ENCODE data around the gene SYNC.
"Not testable (repeated sequence)": the region's sequence is repeated elsewhere in the genome, so short reads cannot be mapped to it uniquely, and the experiment has no call there.

The SYNC gene

DNA sequence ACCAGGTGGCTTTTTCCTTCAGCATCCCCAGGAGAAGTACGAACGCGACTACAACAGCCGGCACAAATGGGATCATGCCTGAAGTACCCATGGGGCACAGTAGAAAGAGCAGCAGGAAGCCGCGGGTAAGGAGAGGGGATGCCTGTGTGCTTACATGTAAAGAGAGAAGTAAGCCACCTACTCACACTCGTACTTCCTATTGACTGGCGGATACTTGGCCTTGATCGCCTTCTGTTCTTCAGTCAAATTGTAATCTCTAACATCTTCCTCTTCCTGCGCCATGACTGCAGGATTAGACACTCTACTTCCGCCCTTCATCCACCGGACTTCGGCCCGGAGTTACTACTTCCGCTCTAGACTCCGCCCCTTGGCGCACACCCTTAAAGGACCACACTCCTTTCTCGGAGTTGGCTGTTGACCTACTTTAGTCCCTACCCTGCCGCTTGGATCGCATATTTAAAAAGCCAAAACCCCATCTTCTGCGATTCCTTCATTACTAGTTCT lies 52.3 kb downstream of the SYNC start, which contains the start of gene ZBTB8OS:
Gene ZBTB8OS, minus strand, starts transcription at position 303 of the 504 bp plus-strand sequence. Its CDS starts 21 bp downstream, at position 282.
- DNase-seq = peak; percentile 91
- peak within 1 kb of the TSS; percentile 100 for H3K27ac ChIP-seq
- H3K36me3 ChIP-seq (replicated peaks) = peaks cover 17% of the 10 kb centered on the region
- TF ChIP-seq, protein P1, sequence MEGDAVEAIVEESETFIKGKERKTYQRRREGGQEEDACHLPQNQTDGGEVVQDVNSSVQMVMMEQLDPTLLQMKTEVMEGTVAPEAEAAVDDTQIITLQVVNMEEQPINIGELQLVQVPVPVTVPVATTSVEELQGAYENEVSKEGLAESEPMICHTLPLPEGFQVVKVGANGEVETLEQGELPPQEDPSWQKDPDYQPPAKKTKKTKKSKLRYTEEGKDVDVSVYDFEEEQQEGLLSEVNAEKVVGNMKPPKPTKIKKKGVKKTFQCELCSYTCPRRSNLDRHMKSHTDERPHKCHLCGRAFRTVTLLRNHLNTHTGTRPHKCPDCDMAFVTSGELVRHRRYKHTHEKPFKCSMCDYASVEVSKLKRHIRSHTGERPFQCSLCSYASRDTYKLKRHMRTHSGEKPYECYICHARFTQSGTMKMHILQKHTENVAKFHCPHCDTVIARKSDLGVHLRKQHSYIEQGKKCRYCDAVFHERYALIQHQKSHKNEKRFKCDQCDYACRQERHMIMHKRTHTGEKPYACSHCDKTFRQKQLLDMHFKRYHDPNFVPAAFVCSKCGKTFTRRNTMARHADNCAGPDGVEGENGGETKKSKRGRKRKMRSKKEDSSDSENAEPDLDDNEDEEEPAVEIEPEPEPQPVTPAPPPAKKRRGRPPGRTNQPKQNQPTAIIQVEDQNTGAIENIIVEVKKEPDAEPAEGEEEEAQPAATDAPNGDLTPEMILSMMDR (IDR thresholded peaks at IDR 0.05; ENCODE audit: low read depth, low read length, missing control alignments) = no peak
- in situ Hi-C loops (cut with HindIII; ENCODE audit: low pct_ligation_motif_present, low sequenced_read_pairs) = no loop called here
- peak within 1 kb of the TSS; percentile 92 for H3K4me3 ChIP-seq (ENCODE audit: low read depth, low read length)
- H3K27me3 ChIP-seq (replicated peaks) = no peaks in the 10 kb centered on the region

DNA sequence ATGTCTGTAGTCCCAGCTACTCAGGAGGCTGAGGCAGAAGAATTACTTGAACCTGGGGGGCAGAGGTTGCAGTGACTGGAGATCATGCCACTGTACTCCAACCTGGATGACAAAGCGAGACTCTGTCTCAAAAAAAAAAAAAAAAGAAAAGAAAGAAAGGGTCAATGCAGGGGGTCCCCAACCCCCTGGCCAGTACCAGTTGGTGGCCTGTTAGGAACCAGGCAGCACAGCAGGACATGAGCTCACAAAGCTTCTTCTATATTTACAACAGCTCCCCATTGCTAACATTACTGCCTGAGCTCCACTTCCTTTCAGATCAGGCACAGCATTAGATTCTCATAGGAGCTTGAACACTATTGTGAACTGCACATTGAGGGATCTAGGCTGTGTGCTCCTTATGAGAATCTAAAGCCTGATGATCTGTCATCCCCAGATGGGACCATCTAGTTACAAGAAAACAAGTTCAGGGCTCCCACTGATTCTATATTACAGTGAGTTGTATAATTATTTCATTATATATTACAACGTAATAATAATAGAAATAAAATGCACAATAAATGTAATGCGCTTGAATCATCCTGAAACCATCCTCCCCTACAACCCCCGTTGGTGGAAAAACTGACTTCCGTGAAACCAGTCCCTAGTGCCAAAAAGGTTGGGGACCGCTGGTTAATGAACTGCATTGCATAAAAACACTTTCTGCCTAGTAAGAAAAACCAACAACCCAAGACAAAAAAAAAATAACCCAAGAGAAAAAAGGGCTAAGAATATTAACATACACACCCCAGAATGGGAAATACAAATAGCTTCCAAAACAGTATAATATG lies 55.0 kb downstream of the SYNC start:
- Histone ChIP-seq H3K27ac (no peak overlapping the region), H3K27me3 (replicated peaks) (no peaks in the 10 kb centered on the region), H3K4me3 (ENCODE audit: low read depth, low read length) (no peak overlapping the region), H3K36me3 (replicated peaks) (peaks cover under 1% of the 10 kb centered on the region)
- TF ChIP-seq, protein P1 (IDR thresholded peaks at IDR 0.05; ENCODE audit: low read depth, low read length, missing control alignments) = no peak
- in situ Hi-C loops (cut with HindIII; ENCODE audit: low pct_ligation_motif_present, low sequenced_read_pairs) = no loop called here
- DNase-seq = no peak

DNA sequence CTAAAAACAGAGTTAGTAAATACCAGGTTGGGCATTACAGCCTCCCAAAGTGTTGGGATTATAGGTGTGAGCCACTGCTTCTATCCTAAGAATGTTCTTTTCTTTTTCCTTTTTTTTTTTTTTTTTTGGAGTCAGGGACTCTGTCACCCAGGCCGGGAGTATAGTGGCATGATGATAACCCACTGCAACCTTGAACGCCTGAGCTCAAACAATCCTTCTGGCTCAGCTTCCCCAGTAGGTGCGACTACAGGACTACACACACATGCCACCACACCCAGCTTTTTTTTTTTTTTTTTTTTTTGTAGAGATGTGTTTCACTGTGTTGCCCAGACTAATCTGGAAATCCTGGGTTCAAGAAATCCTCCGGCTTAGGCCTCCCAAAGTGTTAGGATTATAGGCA lies 58.1 kb downstream of the SYNC start:
- Histone ChIP-seq H3K27me3 (replicated peaks) (no peaks in the 10 kb centered on the region), H3K4me3 (ENCODE audit: low read depth, low read length) (no peak overlapping the region), H3K36me3 (replicated peaks) (no peaks in the 10 kb centered on the region), H3K27ac (no peak overlapping the region)
- in situ Hi-C loops (cut with HindIII; ENCODE audit: low pct_ligation_motif_present, low sequenced_read_pairs) = no loop called here
- TF ChIP-seq, protein P1 (IDR thresholded peaks at IDR 0.05; ENCODE audit: low read depth, low read length, missing control alignments) = no peak
- no peak for DNase-seq

DNA sequence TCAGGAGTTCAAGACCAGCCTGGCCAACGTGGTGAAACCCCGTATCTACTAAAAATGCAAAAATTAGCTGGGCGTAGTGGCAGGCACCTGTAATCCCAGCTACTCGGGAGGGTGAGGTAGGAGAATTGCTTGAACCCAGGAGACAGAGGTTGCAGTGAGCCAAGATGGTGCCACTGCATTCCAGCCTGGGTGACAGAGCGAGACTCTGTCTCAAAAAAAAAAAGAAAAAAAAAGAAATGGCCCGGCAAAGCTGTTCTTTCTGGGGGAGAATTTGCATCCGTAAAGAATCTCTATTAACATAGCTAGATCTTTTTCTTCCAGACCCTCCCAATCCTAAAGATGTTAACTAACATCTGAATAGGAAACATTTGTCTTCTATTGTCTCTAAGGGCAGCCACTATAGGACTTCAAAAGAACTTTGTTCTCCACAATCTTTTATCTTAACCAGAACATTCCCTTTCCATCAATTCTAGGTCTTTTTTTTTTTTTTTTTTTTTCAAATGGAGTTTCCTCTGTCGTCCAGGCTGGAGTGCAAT lies 60.2 kb downstream of the SYNC start:
- DNase-seq; H3K4me3 ChIP-seq (ENCODE audit: low read depth, low read length); in situ Hi-C loops (cut with HindIII; ENCODE audit: low pct_ligation_motif_present, low sequenced_read_pairs); H3K27ac ChIP-seq; H3K36me3 ChIP-seq (replicated peaks); H3K27me3 ChIP-seq (replicated peaks): not testable (repeated sequence)

DNA sequence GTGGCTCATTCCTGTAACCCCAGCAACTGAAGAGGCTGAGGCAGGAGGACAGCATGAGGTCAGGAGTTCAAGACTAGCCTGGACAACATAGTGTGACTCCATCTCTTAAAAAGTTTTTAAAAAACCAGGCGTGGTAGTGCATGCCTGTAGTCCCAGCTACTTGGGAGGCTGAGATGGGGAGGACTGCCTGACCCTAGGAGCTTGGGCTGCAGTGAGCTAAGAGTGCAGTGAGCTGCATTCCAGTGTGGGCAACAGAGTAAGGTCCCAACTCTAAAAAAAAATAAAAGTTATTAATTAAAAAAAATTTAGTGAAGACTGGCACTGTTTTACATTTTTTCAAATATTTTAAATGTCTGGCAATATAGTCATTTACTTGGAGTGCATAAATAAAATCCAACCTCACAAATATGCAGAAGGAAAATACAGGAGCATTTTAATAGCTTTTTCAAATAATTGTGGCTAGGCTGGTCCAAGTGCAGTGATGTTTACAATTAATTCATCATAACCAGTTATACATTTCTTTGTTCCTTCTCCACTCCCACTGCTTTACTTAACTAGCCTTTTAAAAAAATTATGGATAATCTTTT lies 63.0 kb downstream of the SYNC start:
- Histone ChIP-seq H3K4me3 (ENCODE audit: low read depth, low read length) (no peak overlapping the region), H3K27ac (no peak overlapping the region), H3K36me3 (replicated peaks) (no peaks in the 10 kb centered on the region), H3K27me3 (replicated peaks) (no peaks in the 10 kb centered on the region)
- TF ChIP-seq, protein P1 (IDR thresholded peaks at IDR 0.05; ENCODE audit: low read depth, low read length, missing control alignments) = no peak
- DNase-seq = no peak
- in situ Hi-C loops (cut with HindIII; ENCODE audit: low pct_ligation_motif_present, low sequenced_read_pairs) = no loop called here

Data from brain microvascular endothelial cell (primary cell).